ENCODE measurements around the gene FTL. TPM values are rescaled to one million over a fixed set of nuclear protein-coding genes. Genes with fewer than 3 reads are reported as not detected.

The FTL gene
- total RNA-seq, 2 experiments from 2014 or later: 1,380 to 1,403 TPM

GRCh38 chr19:48975947-48976847 is 11.1 kb downstream of the FTL start:
- H3K27me3 Mint-ChIP-seq: no peaks in the 10 kb centered on the region
- peak; percentile 70 for DNase-seq
- H3K9me3 Mint-ChIP-seq (ENCODE audit: low read depth): no peaks in the 10 kb centered on the region
- peak; percentile 54 for ATAC-seq
- CTCF ChIA-PET: interaction anchor here (2.0 to 7.4 kb wide), 3 partner anchors 9 to 181 kb away, joined by 7 to 45 read pairs (median 10); partner anchors contain the start of genes GYS1 and RUVBL2
- H3K4me3 Mint-ChIP-seq: no peak overlapping the region
- peaks cover 16% of the 10 kb centered on the region for H3K4me1 Mint-ChIP-seq
- no peak overlapping the region for H3K27ac Mint-ChIP-seq
- peaks cover 22% of the 10 kb centered on the region for H3K36me3 Mint-ChIP-seq

DNA sequence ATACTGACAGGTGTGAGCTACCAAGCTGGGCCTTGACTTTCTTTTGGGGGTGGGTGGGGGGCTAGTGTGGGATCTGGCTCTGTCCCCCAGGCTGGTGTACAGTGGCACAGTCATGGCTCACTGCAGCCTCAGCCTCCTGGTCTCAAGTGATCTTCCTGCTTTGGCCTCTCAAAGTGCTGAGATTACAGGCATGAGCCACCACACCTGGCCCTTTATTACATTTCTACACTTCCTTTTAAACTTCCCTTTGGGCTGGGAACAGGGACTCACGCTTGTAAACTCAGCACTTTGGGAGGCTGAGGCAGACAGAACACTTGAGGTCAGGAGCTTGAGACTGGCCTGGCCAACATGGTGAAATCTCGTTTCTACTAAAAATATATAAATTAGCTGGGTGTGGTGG is 12.0 kb downstream of the FTL start:
- no peaks in the 10 kb centered on the region for H3K27me3 Mint-ChIP-seq
- ATAC-seq (no peak), DNase-seq (no peak)
- peaks cover 16% of the 10 kb centered on the region for H3K4me1 Mint-ChIP-seq
- H3K36me3 Mint-ChIP-seq: peaks cover 23% of the 10 kb centered on the region
- no peak overlapping the region for H3K4me3 Mint-ChIP-seq
- no peak overlapping the region for H3K27ac Mint-ChIP-seq
- H3K9me3 Mint-ChIP-seq (ENCODE audit: low read depth): no peaks in the 10 kb centered on the region
- CTCF ChIA-PET: interaction anchor here (2.0 to 7.4 kb wide), 3 partner anchors 10 to 182 kb away, joined by 7 to 45 read pairs (median 10); partner anchors contain the start of genes GYS1 and RUVBL2

GRCh38 chr19:48982280-48982679 is 17.2 kb downstream of the FTL start:
- CTCF ChIA-PET: interaction anchor here (0.6 to 7.4 kb wide), 5 partner anchors 10 to 20 kb away, joined by 3 to 45 read pairs (median 8); partner anchors contain the start of genes GYS1 and RUVBL2
- H3K4me3 Mint-ChIP-seq: no peak overlapping the region
- no peaks in the 10 kb centered on the region for H3K27me3 Mint-ChIP-seq
- H3K9me3 Mint-ChIP-seq (ENCODE audit: low read depth): no peaks in the 10 kb centered on the region
- ATAC-seq: no peak
- H3K27ac Mint-ChIP-seq: no peak overlapping the region
- H3K36me3 Mint-ChIP-seq: peaks cover 23% of the 10 kb centered on the region
- DNase-seq: no peak
- H3K4me1 Mint-ChIP-seq: peaks cover 10% of the 10 kb centered on the region

DNA sequence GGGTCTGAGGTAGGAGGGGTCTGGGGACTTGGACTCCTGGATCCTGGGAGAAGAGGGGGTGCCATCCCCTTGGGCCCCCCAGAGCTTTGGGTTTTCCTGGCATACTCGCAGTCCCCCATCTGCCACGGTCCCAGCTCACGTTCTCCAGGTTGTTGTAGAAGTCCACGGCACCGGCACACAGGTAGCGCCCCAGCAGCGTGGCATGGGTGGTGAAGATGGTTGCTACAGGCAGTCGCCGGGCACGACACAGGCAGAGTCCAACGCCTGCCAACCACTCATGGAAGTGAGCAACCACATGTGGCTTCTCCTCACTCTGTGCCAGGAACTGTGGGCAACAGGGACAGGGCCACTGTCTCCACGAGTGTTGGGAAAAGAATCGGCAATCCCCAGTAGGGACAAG is 20.6 kb downstream of the FTL start:
- H3K27me3 Mint-ChIP-seq: no peaks in the 10 kb centered on the region
- no peaks in the 10 kb centered on the region for H3K9me3 Mint-ChIP-seq (ENCODE audit: low read depth)
- H3K36me3 Mint-ChIP-seq: peaks cover 27% of the 10 kb centered on the region
- no peak overlapping the region for H3K4me3 Mint-ChIP-seq
- DNase-seq (no peak), ATAC-seq (no peak)
- CTCF ChIA-PET: no interaction called here
- no peak overlapping the region for H3K27ac Mint-ChIP-seq
- H3K4me1 Mint-ChIP-seq: peaks cover 3% of the 10 kb centered on the region

GRCh38 chr19:48986211-48986610 is 21.1 kb downstream of the FTL start:
- Mint-ChIP-seq H3K36me3 (peaks cover 30% of the 10 kb centered on the region), H3K4me1 (peaks cover 7% of the 10 kb centered on the region), H3K4me3 (no peak overlapping the region), H3K9me3 (ENCODE audit: low read depth) (no peaks in the 10 kb centered on the region), H3K27ac (no peak overlapping the region), H3K27me3 (no peaks in the 10 kb centered on the region)
- ATAC-seq: no peak
- DNase-seq: no peak
- CTCF ChIA-PET: interaction anchor here (1.0 kb wide), 1 partner anchor 14 kb away, joined by 4 read pairs; no protein-coding TSS in a partner anchor

DNA sequence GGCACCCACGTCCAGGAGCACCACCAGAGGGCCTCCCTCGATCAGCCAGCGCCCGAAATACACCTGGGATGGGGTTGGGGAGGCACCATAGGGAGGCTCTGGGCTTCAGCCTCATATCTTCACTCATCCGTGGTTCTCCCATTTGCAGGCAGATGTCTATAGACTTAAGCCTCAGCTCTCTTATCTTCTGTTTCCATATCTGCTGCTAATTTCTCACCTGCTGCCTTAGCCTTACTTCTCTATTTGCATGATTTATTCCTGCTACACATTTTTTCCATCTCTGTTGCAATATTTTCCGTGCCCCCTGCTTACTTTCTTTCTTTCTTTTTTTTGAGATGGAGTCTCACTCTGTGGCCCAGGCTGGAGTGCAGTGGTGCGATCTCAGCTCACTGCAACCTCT is 22.2 kb downstream of the FTL start:
- DNase-seq (no peak), ATAC-seq (no peak)
- no peak overlapping the region for H3K4me3 Mint-ChIP-seq
- H3K27ac Mint-ChIP-seq: no peak overlapping the region
- H3K9me3 Mint-ChIP-seq (ENCODE audit: low read depth): no peaks in the 10 kb centered on the region
- H3K36me3 Mint-ChIP-seq: peaks cover 27% of the 10 kb centered on the region
- no peaks in the 10 kb centered on the region for H3K27me3 Mint-ChIP-seq
- peaks cover 14% of the 10 kb centered on the region for H3K4me1 Mint-ChIP-seq
- CTCF ChIA-PET: interaction anchor here (1.0 to 1.7 kb wide), 2 partner anchors 17 to 145 kb away, joined by 3 read pairs; no protein-coding TSS in a partner anchor

GRCh38 chr19:48988286-48988685 is 23.2 kb downstream of the FTL start:
- peaks cover 22% of the 10 kb centered on the region for H3K36me3 Mint-ChIP-seq
- H3K27me3 Mint-ChIP-seq: no peaks in the 10 kb centered on the region
- no peak for DNase-seq
- H3K4me1 Mint-ChIP-seq: peaks cover 15% of the 10 kb centered on the region
- H3K4me3 Mint-ChIP-seq: no peak overlapping the region
- no peak for ATAC-seq
- H3K9me3 Mint-ChIP-seq (ENCODE audit: low read depth): no peaks in the 10 kb centered on the region
- H3K27ac Mint-ChIP-seq: peak overlapping the region; percentile 1
- CTCF ChIA-PET: interaction anchor here (1.7 kb wide), 1 partner anchor 18 kb away, joined by 3 read pairs; no protein-coding TSS in a partner anchor

DNA sequence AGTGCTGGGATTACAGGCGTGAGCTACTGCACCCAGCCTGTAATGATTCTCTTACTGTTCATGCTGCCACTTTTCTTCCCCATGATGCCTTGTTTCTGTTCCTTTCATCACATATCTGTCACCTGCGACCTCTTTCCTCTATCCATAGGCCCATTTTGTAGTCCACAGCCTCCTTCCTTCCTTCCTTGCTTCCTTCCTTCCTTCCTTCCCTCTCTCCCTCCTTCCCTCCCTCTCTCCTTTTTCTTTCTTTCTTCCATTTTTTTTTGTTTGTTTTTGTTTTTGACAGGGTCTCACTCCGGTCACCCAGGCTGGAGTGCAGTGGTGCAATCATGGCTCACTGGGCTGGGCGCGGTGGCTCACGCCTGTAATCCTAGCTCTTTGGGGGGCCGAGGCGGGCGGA is 23.8 kb downstream of the FTL start:
- no peaks in the 10 kb centered on the region for H3K9me3 Mint-ChIP-seq (ENCODE audit: low read depth)
- DNase-seq: no peak
- ATAC-seq: no peak
- H3K27me3 Mint-ChIP-seq: no peaks in the 10 kb centered on the region
- CTCF ChIA-PET: interaction anchor here (0.8 kb wide), 1 partner anchor 20 kb away, joined by 3 read pairs; no protein-coding TSS in a partner anchor
- no peak overlapping the region for H3K4me3 Mint-ChIP-seq
- H3K36me3 Mint-ChIP-seq: peaks cover 23% of the 10 kb centered on the region
- no peak overlapping the region for H3K27ac Mint-ChIP-seq
- peaks cover 18% of the 10 kb centered on the region for H3K4me1 Mint-ChIP-seq

GRCh38 chr19:48989701-48990291 is 24.7 kb downstream of the FTL start:
- no peak overlapping the region for H3K27ac Mint-ChIP-seq
- H3K9me3 Mint-ChIP-seq (ENCODE audit: low read depth): no peaks in the 10 kb centered on the region
- DNase-seq (no peak), ATAC-seq (no peak)
- peaks cover 24% of the 10 kb centered on the region for H3K4me1 Mint-ChIP-seq
- CTCF ChIA-PET: no interaction called here
- peaks cover 24% of the 10 kb centered on the region for H3K36me3 Mint-ChIP-seq
- no peaks in the 10 kb centered on the region for H3K27me3 Mint-ChIP-seq
- no peak overlapping the region for H3K4me3 Mint-ChIP-seq

DNA sequence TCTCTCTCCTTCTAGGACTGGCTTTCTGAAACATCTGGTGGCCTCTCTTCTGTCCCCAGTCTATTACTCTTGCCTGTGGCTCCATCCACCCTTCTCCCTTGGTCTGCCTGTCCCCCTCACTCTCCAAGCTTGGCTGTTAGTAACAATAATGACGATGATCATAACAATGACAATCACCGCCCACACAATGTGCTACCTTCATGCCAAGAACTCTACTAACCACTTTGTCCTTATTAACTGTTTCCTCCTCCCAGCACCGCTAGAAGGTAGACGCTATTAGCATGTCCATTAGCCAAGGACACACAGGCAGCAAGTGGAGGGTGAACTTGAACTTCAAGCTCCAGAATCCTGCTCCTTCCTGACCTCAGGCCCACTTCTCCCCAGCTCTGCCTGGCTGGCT is 25.3 kb downstream of the FTL start:
- CTCF ChIA-PET: interaction anchor here (4.1 kb wide), 1 partner anchor 12 kb away, joined by 45 read pairs; no protein-coding TSS in a partner anchor
- no peak overlapping the region for H3K27ac Mint-ChIP-seq
- H3K9me3 Mint-ChIP-seq (ENCODE audit: low read depth): no peaks in the 10 kb centered on the region
- no peak for ATAC-seq
- peaks cover 26% of the 10 kb centered on the region for H3K36me3 Mint-ChIP-seq
- H3K4me3 Mint-ChIP-seq: no peak overlapping the region
- no peak for DNase-seq
- H3K27me3 Mint-ChIP-seq: no peaks in the 10 kb centered on the region
- peaks cover 29% of the 10 kb centered on the region for H3K4me1 Mint-ChIP-seq

GRCh38 chr19:48991011-48991609 is 26.0 kb downstream of the FTL start:
- Mint-ChIP-seq H3K36me3 (peaks cover 26% of the 10 kb centered on the region), H3K4me3 (peak overlapping the region; percentile 16), H3K9me3 (ENCODE audit: low read depth) (no peaks in the 10 kb centered on the region)

GRCh38 chr19:48991873-48992580 is 26.9 kb downstream of the FTL start:
- H3K27me3 Mint-ChIP-seq: no peaks in the 10 kb centered on the region
- ATAC-seq: no peak
- H3K4me3 Mint-ChIP-seq: peak overlapping the region; percentile 89
- no peaks in the 10 kb centered on the region for H3K9me3 Mint-ChIP-seq (ENCODE audit: low read depth)
- peak overlapping the region; percentile 97 for H3K27ac Mint-ChIP-seq
- CTCF ChIA-PET: interaction anchor here (0.8 to 4.1 kb wide), 10 partner anchors 13 to 155 kb away, joined by 5 to 45 read pairs (median 11); partner anchors contain the start of genes BAX and FTL
- DNase-seq: no peak
- peaks cover 28% of the 10 kb centered on the region for H3K36me3 Mint-ChIP-seq
- H3K4me1 Mint-ChIP-seq: peaks cover 35% of the 10 kb centered on the region

More at GRCh38 chr19:48991011-48991609, 26.0 kb downstream of the FTL start:
- Mint-ChIP-seq H3K27ac (no peak overlapping the region), H3K27me3 (no peaks in the 10 kb centered on the region), H3K4me1 (peaks cover 32% of the 10 kb centered on the region)
- no peak for DNase-seq
- ATAC-seq: no peak
- CTCF ChIA-PET: interaction anchor here (4.1 kb wide), 1 partner anchor 13 kb away, joined by 45 read pairs; no protein-coding TSS in a partner anchor
